ENCODE data around the gene ASB15.

DNA sequence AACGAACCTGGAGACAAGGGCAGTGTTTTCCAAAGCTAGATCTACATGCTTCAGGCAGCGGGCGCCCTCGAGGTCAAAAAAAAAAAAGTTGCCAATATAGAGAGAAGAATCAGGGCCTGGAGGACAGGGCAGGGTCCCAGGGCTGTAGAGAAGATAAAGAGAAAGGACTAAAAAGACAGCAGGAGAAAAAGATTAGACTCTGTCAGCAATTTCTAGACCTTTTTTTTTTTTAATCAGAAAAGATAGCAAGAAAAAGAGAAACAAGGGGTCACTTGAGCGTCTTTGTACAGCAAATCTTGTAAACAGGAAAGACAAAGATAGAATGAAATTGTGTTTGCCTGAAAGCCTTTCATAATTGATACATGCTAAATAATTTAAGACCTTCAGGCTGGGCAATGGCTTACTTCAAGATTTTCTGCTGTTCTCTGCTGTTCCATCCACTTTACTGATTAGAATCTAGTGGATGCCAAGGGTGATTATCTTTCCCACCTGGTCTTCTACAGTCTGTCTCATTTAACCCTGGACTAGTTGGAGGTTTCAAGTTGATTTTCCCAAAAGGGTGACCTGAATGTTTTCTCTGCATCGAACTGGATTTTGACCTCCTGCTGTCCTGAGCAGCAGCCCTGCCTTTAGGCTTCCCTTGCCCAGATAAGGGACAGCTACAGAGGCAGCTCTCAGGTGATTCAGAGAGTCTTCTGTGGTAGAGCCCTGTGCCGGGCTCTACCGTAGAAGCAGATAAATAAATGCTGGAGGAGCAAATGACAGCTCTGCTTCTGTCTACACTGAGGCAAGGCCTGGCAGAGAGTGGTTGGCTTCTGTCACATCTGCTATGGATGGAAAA lies 59.1 kb downstream of the ASB15 start:
- TF ChIP-seq, protein P1, sequence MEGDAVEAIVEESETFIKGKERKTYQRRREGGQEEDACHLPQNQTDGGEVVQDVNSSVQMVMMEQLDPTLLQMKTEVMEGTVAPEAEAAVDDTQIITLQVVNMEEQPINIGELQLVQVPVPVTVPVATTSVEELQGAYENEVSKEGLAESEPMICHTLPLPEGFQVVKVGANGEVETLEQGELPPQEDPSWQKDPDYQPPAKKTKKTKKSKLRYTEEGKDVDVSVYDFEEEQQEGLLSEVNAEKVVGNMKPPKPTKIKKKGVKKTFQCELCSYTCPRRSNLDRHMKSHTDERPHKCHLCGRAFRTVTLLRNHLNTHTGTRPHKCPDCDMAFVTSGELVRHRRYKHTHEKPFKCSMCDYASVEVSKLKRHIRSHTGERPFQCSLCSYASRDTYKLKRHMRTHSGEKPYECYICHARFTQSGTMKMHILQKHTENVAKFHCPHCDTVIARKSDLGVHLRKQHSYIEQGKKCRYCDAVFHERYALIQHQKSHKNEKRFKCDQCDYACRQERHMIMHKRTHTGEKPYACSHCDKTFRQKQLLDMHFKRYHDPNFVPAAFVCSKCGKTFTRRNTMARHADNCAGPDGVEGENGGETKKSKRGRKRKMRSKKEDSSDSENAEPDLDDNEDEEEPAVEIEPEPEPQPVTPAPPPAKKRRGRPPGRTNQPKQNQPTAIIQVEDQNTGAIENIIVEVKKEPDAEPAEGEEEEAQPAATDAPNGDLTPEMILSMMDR (IDR thresholded peaks at IDR 0.05), result no peak
- no peak for TF ChIP-seq POLR2A (IDR thresholded peaks at IDR 0.05)
